Measurements from ENCODE around the gene LAPTM4A.
A peak's percentile ranks its signal among the peaks of the same experiment; 100 is the strongest.

Gene LAPTM4A

GRCh38 chr2:20023688-20024087 is 27.7 kb downstream of the LAPTM4A start:
- no peak for DNase-seq

- no peak for DNase-seq
These were observed 29.9 kb downstream of the LAPTM4A start for GRCh38 chr2:20021405-20022009.

GRCh38 chr2:20019747-20020146 is 31.7 kb downstream of the LAPTM4A start:
- no peak for DNase-seq

- DNase-seq, result no peak
These were observed 32.8 kb downstream of the LAPTM4A start for GRCh38 chr2:20018601-20019152.

GRCh38 chr2:20016346-20016745 is 35.1 kb downstream of the LAPTM4A start:
- no peak for DNase-seq

- DNase-seq, result peak in 2 of 56 donors; percentile 5 to 7
These were observed 35.8 kb downstream of the LAPTM4A start for GRCh38 chr2:20015482-20016083.

- DNase-seq, result no peak
These were observed 38.1 kb downstream of the LAPTM4A start for GRCh38 chr2:20013126-20013849.

- DNase-seq, result peak in 2 of 56 donors; percentile 4 to 13
These were observed 38.9 kb downstream of the LAPTM4A start, which contains the start of gene MATN3 for GRCh38 chr2:20012282-20013125. Gene MATN3, minus strand, starts transcription at chr2:20012668. Its CDS starts 37 bp downstream, at chr2:20012631.

GRCh38 chr2:20012032-20012281 is 39.5 kb downstream of the LAPTM4A start:
- no peak for DNase-seq

GRCh38 chr2:20011276-20012031 is 40.0 kb downstream of the LAPTM4A start:
- no peak for DNase-seq

GRCh38 chr2:20008703-20009102 is 42.7 kb downstream of the LAPTM4A start:
- DNase-seq, result no peak

- no peak for DNase-seq
These were observed 45.4 kb downstream of the LAPTM4A start for GRCh38 chr2:20005891-20006470.

GRCh38 chr2:20005067-20005627 is 46.3 kb downstream of the LAPTM4A start:
- DNase-seq, result no peak

- DNase-seq, result no peak
These were observed 50.0 kb downstream of the LAPTM4A start for GRCh38 chr2:20001361-20001863.

- no peak for DNase-seq
These were observed 57.7 kb downstream of the LAPTM4A start for GRCh38 chr2:19993731-19994130.

- no peak for DNase-seq
These were observed 59.5 kb downstream of the LAPTM4A start for GRCh38 chr2:19991895-19992294.

GRCh38 chr2:19990416-19990728 is 61.1 kb downstream of the LAPTM4A start:
- DNase-seq, result no peak

- DNase-seq, result peak in 55 of 56 donors; percentile 23 to 93 (median 81)
These were observed 61.6 kb downstream of the LAPTM4A start, which contains the start of gene WDR35 for GRCh38 chr2:19989667-19990415. Gene WDR35, minus strand, starts transcription at chr2:19990105. Its CDS starts 90 bp downstream, at chr2:19990015.

- DNase-seq, result no peak
These were observed 62.1 kb downstream of the LAPTM4A start for GRCh38 chr2:19989342-19989666.
